Measurements from ENCODE around the gene SLC13A5. TPM values are rescaled to one million over a fixed set of nuclear protein-coding genes. Genes with fewer than 3 reads are reported as not detected.

The SLC13A5 gene
- total RNA-seq, 1 donor from 2014 or later = not detected

DNA sequence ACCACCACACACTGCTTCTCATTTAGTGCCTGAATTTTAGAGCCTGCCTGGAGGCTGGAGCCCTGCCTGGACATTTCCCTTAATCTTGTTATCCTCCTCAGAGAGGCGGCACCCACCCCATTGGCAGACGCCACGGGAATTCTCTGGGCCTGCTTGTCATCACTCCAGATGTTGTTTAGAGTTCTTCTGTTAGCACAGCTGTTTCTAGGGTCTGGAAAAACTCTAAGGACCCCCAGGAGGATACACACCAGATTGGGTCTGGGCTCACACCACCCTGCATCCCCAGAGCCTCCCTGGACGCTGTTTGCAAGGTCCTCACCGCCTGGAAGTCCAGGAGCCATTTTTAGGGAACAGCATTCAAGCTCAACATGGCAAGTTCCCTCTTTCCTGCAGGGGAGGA is 42.1 kb upstream of the SLC13A5 start:
- TF ChIP-seq, protein P1, sequence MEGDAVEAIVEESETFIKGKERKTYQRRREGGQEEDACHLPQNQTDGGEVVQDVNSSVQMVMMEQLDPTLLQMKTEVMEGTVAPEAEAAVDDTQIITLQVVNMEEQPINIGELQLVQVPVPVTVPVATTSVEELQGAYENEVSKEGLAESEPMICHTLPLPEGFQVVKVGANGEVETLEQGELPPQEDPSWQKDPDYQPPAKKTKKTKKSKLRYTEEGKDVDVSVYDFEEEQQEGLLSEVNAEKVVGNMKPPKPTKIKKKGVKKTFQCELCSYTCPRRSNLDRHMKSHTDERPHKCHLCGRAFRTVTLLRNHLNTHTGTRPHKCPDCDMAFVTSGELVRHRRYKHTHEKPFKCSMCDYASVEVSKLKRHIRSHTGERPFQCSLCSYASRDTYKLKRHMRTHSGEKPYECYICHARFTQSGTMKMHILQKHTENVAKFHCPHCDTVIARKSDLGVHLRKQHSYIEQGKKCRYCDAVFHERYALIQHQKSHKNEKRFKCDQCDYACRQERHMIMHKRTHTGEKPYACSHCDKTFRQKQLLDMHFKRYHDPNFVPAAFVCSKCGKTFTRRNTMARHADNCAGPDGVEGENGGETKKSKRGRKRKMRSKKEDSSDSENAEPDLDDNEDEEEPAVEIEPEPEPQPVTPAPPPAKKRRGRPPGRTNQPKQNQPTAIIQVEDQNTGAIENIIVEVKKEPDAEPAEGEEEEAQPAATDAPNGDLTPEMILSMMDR (IDR thresholded peaks at IDR 0.05; ENCODE audit: partially characterized antibody, unreplicated experiment) = no peak
- H3K27ac Mint-ChIP-seq (ENCODE audit: unreplicated experiment) = no peak overlapping the region
- H3K27me3 Mint-ChIP-seq (ENCODE audit: unreplicated experiment) = peaks cover 2% of the 10 kb centered on the region
- no peaks in the 10 kb centered on the region for H3K9me3 Mint-ChIP-seq (ENCODE audit: unreplicated experiment)
- H3K4me3 Mint-ChIP-seq (ENCODE audit: unreplicated experiment) = no peak overlapping the region
- no peaks in the 10 kb centered on the region for H3K36me3 Mint-ChIP-seq (ENCODE audit: unreplicated experiment)
- H3K4me1 Mint-ChIP-seq (ENCODE audit: low read depth, unreplicated experiment) = no peaks in the 10 kb centered on the region
- DNase-seq = no peak

DNA sequence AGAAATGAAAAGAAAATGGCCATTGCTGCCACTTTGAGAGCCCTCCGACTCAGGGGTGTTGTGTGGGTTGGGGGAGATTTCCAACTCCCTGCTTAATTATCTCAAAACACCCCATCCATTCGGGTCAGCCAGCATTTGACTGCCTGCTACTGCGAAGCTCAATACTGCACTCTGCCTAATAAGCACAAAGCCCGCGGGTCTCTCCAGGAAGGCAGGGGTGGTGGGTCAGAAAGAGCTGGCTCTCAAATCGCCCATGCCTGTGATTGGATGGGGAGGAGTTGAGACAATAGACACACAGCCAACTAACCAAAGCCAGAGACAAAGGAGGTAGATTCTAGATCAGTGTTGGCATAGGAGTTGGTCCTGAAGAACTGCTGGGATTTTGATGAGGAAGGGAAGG is 40.4 kb upstream of the SLC13A5 start:
- Mint-ChIP-seq H3K27ac (ENCODE audit: unreplicated experiment) (no peak overlapping the region), H3K27me3 (ENCODE audit: unreplicated experiment) (peaks cover 2% of the 10 kb centered on the region)

DNA sequence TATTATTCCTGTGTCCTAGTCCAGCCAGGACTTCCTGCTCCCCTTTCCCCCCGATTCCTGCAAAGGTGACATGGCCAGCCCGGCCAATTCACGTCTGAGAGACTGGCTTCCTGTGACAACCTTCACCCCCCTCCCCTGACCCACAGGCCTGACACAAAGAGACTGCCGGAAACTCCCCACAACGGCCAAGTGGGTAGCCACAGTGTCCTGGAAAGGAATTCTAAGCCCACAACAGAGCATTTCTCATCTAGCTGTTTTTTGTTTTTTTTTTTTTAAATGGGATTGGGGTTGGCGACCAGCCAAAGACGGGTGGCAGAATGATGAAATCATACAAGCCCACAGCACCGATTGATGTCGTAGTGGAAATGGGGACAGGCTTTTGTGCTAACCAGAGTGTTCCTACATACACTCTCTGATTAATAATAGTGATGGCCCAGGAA is 39.9 kb upstream of the SLC13A5 start:
- Mint-ChIP-seq H3K9me3 (ENCODE audit: unreplicated experiment) (no peaks in the 10 kb centered on the region), H3K36me3 (ENCODE audit: unreplicated experiment) (no peaks in the 10 kb centered on the region), H3K4me1 (ENCODE audit: low read depth, unreplicated experiment) (no peaks in the 10 kb centered on the region), H3K27ac (ENCODE audit: unreplicated experiment) (no peak overlapping the region), H3K27me3 (ENCODE audit: unreplicated experiment) (peaks cover 1% of the 10 kb centered on the region), H3K4me3 (ENCODE audit: unreplicated experiment) (no peak overlapping the region)
- no peak for DNase-seq
- TF ChIP-seq, protein P1 (IDR thresholded peaks at IDR 0.05; ENCODE audit: partially characterized antibody, unreplicated experiment) = no peak

More for the DNA sequence above, 40.4 kb upstream of the SLC13A5 start:
- H3K9me3 Mint-ChIP-seq (ENCODE audit: unreplicated experiment) = no peaks in the 10 kb centered on the region
- DNase-seq = no peak
- H3K36me3 Mint-ChIP-seq (ENCODE audit: unreplicated experiment) = no peaks in the 10 kb centered on the region
- TF ChIP-seq, protein P1 (IDR thresholded peaks at IDR 0.05; ENCODE audit: partially characterized antibody, unreplicated experiment) = no peak
- H3K4me1 Mint-ChIP-seq (ENCODE audit: low read depth, unreplicated experiment) = no peaks in the 10 kb centered on the region
- no peak overlapping the region for H3K4me3 Mint-ChIP-seq (ENCODE audit: unreplicated experiment)

DNA sequence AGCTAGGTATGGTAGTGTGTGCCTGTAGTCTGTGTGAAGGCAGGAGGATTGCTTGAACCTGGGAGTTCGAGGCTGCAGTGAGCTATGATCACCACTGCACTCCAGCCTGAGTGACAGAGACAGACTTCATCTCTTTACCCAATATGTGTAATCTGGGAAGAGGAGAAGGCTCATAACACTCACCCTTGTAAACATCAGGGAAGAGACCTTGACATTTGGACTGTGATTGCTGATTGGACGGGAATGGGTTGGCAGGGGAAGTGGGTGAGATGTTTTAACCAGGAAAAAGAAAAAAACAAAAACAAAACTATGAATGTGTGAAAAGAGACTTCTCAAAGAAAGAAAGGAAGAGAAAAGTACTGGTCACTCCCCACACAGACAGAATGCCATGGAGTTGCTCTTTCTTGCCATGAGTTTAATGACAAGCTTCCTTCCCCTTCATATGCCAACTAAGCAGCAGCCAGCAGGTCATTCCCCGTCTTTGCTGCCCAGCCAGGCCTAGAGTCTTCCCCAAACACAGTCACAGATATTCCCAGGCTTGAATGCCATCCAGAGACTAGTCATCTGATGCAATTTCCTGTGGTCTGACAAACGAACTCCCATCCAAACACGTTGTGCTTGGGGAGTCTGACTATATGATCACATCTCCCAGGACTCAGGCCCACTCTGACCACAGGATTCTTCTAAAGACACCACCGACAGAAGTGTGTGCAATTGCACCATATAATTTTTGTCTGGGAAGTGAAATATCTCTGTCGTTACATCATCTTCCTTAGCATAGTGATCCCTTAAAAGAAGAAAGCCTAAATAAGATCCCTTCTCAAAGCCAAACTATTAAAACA is 39.1 kb upstream of the SLC13A5 start:
- TF ChIP-seq, protein P1 (IDR thresholded peaks at IDR 0.05; ENCODE audit: partially characterized antibody, unreplicated experiment) = no peak
- Mint-ChIP-seq H3K9me3 (ENCODE audit: unreplicated experiment) (no peaks in the 10 kb centered on the region), H3K27me3 (ENCODE audit: unreplicated experiment) (no peaks in the 10 kb centered on the region), H3K27ac (ENCODE audit: unreplicated experiment) (no peak overlapping the region), H3K4me1 (ENCODE audit: low read depth, unreplicated experiment) (no peaks in the 10 kb centered on the region), H3K36me3 (ENCODE audit: unreplicated experiment) (no peaks in the 10 kb centered on the region), H3K4me3 (ENCODE audit: unreplicated experiment) (no peak overlapping the region)
- DNase-seq = no peak

- Mint-ChIP-seq H3K9me3 (ENCODE audit: unreplicated experiment) (no peaks in the 10 kb centered on the region), H3K36me3 (ENCODE audit: unreplicated experiment) (no peaks in the 10 kb centered on the region), H3K4me3 (ENCODE audit: unreplicated experiment) (no peak overlapping the region), H3K27ac (ENCODE audit: unreplicated experiment) (no peak overlapping the region), H3K4me1 (ENCODE audit: low read depth, unreplicated experiment) (no peaks in the 10 kb centered on the region), H3K27me3 (ENCODE audit: unreplicated experiment) (no peaks in the 10 kb centered on the region)
- DNase-seq = no peak
- TF ChIP-seq, protein P1 (IDR thresholded peaks at IDR 0.05; ENCODE audit: partially characterized antibody, unreplicated experiment) = no peak
Measured at GRCh38 chr17:6749519-6749918, 36.4 kb upstream of the SLC13A5 start.

All from glutamatergic neuron (in vitro differentiated cells).